RPMI8226 (cell line): ENCODE results near the gene MMP10.
A peak's percentile ranks its signal among the peaks of the same experiment; 100 is the strongest.

ENCODE experiments used
- DNase-seq: peaks from one replicate; pipeline ENCODE4 v3.0.0-alpha.2; 2015

MMP10 gene

DNA sequence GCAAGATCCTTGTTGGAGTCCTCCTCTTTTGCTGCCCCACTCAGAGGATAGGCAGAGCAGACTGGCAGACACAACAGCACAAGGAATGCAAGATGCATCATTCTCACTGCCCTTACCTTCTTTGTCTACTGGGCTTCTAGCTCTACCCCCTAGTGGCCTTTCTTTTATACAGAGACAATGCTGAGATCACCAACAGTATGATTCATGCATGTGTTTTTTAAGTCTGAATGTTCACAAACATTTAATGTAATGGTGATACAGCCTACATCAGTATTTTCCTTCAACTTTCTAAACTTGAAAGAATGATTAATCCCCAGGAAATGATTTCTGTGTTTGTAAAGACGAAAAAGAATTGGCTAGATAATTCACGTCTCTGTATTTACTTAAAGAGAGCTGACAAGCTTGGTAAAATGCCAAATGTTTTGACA, at the start of gene MMP10:
Gene MMP10 (minus strand): TSS at position 138 of the 428 bp plus-strand sequence. CDS start 37 bp downstream, at position 101.
- DNase-seq = no peak

- DNase-seq = no peak
Observed at GRCh38 chr11:102829316-102830000, 49.0 kb upstream of the MMP10 start.

DNA sequence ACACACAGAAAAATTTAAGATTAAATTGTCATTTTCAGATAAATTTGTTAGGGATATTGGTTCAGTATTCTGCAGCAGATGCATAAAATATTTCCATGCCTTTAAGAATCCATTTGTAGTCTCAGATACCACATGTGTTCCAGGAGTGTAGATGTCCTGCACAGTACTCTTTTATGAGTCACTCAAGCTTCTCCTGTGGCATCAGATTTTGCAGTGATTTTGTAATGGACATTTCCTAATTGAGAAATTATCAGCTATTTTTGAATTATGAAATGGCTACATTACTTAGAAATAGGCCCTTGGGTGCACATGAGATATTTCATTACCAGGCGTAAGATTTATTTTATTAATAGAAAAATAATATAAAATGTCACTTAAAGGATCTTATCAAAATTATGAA, 44.1 kb upstream of the MMP10 start:
- no peak for DNase-seq

- no peak for DNase-seq
Observed at GRCh38 chr11:102819491-102819890, 39.1 kb upstream of the MMP10 start.

- no peak for DNase-seq
Observed at GRCh38 chr11:102813484-102813883, 33.1 kb upstream of the MMP10 start.

GRCh38 chr11:102812188-102812587, 31.8 kb upstream of the MMP10 start:
- no peak for DNase-seq

- no peak for DNase-seq
Observed at GRCh38 chr11:102810950-102811660, 30.7 kb upstream of the MMP10 start.

DNA sequence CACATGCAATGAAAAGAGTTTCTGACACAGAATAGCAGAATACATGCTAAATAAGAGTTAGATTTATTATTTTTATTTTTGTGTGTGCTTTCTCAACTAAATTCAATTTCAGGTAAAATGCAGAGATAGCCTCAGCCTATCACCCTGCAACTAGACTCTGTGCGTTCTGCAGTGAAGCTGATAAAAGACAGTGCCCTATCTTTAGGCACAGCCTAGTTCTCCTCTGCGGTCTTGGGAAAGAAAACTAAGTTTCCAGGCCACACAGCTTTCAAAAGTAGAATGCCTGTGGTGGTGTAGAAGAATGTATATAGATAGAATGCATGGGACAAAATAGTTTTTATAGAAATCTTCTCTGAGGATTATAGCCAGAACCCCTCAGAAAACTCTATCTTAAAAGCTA, 29.5 kb upstream of the MMP10 start:
- DNase-seq = no peak

- DNase-seq = peak; percentile 56
Observed at GRCh38 chr11:102807921-102808320, 27.5 kb upstream of the MMP10 start.

- DNase-seq = no peak
Observed at GRCh38 chr11:102806296-102806695, 25.9 kb upstream of the MMP10 start.

DNA sequence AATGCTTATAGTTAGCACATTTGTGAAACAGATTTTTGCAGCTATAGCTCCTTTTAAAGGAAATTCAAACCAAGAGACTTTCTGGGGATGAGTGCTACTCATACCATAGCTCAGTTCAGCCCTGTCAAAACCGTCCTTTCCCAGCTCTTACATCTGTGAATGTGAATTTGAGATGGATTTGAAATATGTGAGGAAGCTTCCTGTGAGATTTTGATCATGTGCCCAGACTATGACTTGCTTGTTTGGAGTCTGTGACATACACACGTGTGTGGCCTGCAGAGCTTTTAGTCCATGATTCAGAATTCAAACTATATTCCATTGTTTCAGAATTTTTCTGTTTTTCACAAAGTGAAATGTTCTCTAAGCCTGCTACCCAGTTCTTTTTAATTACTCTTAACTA, 21.9 kb upstream of the MMP10 start:
- no peak for DNase-seq

GRCh38 chr11:102800767-102801166, 20.3 kb upstream of the MMP10 start:
- DNase-seq = no peak

DNA sequence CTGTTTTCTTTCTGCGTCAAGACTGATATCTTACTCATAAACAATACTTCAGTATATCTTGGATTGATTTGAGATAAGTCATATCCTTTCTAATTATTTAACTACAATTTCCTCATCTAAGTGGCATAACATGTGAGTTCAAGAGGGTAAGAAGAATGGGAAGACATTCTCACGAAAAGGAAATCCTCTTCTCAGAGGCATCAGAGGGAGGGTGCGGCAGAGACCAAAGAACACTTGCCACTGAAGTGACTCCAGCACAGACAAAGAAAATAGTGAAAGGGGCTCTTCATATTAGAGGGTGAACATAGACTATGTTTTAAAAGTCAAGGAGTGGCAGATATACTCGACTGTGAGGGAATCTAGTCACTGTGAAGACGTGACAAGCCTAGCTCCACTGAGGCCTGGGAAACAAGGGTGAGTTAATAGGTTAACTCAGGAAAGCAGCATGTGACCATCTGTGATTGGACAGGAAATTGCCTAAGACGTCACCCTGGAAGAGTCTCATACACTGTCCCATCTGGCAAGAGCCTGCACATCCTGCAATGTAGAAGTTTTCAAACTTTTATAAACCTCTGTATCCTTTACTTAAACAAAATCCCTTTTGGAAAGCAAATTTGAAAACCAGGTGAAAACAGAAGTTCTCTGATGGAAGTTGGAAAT, 19.4 kb upstream of the MMP10 start:
- DNase-seq = no peak

DNA sequence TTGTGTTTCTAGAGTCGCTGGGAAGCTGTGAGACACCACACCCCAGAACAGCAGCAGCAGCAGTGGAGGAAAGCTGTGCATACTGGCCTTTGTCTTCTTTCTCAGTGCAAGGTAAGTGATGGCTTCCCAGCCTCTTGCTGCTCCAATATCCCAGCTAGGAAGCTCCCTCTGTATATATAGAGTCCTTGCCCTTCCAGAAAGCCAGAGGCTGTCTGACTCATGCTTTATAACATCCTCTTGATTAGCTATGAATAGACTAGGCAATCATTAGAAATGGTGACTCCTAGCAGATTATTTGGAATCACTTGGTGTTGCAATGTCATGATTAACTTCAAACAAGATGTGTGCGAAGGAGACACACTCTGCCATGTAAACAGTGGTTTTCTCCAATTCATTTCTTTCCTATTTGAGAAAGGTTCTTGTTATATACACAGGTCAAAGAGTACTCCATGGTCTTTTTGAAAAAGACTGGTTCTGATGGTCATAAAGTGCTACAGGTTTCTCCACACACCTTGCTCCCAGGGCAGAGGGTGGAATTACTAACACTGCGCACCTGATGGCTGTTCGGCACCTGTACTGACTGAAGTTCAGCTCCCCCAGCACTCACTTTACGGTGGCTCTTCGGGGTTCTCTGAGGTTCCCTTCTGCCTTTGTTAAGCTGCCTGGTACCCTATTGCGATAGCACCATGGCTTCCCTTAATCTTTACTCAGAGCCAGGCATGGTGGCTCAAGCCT, 17.8 kb upstream of the MMP10 start, which contains the start of gene MMP1:
Gene MMP1 (minus strand): TSS at position 149 of the 735 bp plus-strand sequence. CDS start 68 bp downstream, at position 81.
- no peak for DNase-seq

GRCh38 chr11:102794382-102794781, 14.0 kb upstream of the MMP10 start:
- DNase-seq = peak; percentile 7

- no peak for DNase-seq
Observed at GRCh38 chr11:102793677-102794290, 13.4 kb upstream of the MMP10 start.

DNA sequence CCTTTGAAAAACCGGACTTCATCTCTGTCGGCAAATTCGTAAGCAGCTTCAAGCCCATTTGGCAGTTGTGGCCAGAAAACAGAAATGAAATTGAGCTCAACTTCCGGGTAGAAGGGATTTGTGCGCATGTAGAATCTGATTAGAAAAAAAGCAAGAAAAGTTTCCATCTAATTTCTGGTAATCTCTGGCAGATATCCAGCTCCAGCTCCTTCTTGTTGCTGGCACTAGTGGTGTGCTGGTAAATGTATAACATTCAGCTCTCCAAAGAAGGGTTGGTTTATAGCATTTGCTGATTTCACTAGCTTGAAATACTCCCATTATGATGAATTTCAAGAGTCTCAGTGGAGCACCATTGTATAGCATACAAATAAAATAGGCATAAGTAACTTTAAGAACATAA, 12.2 kb upstream of the MMP10 start:
- DNase-seq = no peak

- no peak for DNase-seq
Observed at GRCh38 chr11:102791271-102792036, 11.0 kb upstream of the MMP10 start.

DNA sequence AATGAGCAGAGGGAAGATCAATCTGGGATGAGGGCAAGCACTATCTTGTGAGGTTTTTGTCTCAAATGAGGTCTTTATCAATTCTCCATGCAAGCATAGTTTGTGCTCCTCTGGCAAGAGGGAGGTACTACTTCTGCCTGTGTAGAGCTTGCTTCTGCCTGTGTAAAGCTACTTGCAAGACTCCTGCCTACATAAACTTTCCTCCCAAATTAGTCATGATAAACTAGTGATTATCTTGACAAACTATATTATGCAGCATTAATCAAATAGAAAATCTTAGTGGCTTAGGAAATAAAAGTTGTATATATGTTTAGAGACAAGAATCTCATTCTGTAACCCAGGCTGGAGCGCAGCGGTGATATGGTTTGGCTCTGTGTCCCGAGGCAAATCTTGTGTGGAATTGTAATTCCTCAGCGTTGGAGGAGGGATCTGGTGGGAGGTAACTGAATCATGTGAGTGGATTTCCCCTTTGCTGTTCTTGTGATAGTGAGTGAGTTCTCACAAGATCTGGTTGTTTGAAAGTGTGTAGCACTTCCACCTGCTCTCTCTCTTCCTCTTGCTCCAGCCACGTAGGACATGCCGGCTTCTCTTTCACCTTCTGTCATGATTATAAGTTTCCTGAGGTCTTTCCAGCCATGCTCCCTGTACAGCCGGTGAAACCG, 8.0 kb upstream of the MMP10 start:
- DNase-seq = no peak

DNA sequence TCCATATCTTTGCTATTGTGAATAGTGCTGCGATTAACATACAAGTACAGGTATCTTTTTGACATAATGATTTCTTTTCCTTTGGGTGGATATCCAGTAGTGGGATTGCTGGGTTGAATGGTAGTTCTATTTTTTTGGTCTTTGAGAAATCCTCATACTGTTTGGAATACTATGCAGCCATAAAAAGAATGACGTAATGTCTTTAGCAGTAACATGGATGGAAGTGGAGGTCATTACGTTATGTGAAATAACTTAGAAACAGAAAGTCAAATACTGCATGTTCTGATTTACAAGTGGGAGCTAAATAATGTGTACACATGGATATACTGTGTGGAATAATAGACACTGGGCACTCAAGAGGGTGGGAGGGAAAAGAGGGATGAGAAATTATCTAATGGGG, 4.0 kb upstream of the MMP10 start:
- DNase-seq = no peak

- no peak for DNase-seq
Observed at GRCh38 chr11:102783720-102784119, 3.3 kb upstream of the MMP10 start.
